Measurements from ENCODE around the gene KIAA1755.
A peak's percentile ranks its signal among the peaks of the same experiment; 100 is the strongest.
"Not testable (repeated sequence)": the region's sequence is repeated elsewhere in the genome, so short reads cannot be mapped to it uniquely, and the experiment has no call there.

KIAA1755 gene

GRCh38 chr20:38258545-38259215, 1.9 kb downstream of the KIAA1755 start:
- DNase-seq, result no peak

- DNase-seq, result no peak
These were observed 3.6 kb downstream of the KIAA1755 start for GRCh38 chr20:38256966-38257365.

- no peak for DNase-seq
These were observed 4.5 kb downstream of the KIAA1755 start for GRCh38 chr20:38256021-38256420.

- no peak for DNase-seq
These were observed 5.1 kb downstream of the KIAA1755 start for GRCh38 chr20:38255393-38255792.

- not testable (repeated sequence) for DNase-seq
These were observed 5.9 kb downstream of the KIAA1755 start for GRCh38 chr20:38254621-38255020.

- no peak for DNase-seq
These were observed 7.0 kb downstream of the KIAA1755 start for GRCh38 chr20:38253571-38253970.

GRCh38 chr20:38252292-38253288, 7.9 kb downstream of the KIAA1755 start:
- DNase-seq, result no peak

- not testable (repeated sequence) for DNase-seq
These were observed 9.1 kb downstream of the KIAA1755 start for GRCh38 chr20:38251441-38251840.

- no peak for DNase-seq
These were observed 9.9 kb downstream of the KIAA1755 start for GRCh38 chr20:38250609-38251008.

- DNase-seq, result no peak
These were observed 10.8 kb downstream of the KIAA1755 start for GRCh38 chr20:38249536-38250310.

- DNase-seq, result no peak
These were observed 12.4 kb downstream of the KIAA1755 start for GRCh38 chr20:38248133-38248532.

- not testable (repeated sequence) for DNase-seq
These were observed 12.8 kb downstream of the KIAA1755 start for GRCh38 chr20:38247725-38248124.

GRCh38 chr20:38247166-38247509, 13.4 kb downstream of the KIAA1755 start:
- DNase-seq, result no peak

GRCh38 chr20:38246357-38247165, 14.0 kb downstream of the KIAA1755 start:
- no peak for DNase-seq

GRCh38 chr20:38245753-38246152, 14.8 kb downstream of the KIAA1755 start:
- no peak for DNase-seq

- DNase-seq, result no peak
These were observed 16.9 kb downstream of the KIAA1755 start for GRCh38 chr20:38243709-38244020.

- peak; percentile 16 for DNase-seq
These were observed 17.5 kb downstream of the KIAA1755 start for GRCh38 chr20:38242848-38243708.

GRCh38 chr20:38241201-38241600, 19.3 kb downstream of the KIAA1755 start:
- no peak for DNase-seq

GRCh38 chr20:38239441-38239840, 21.1 kb downstream of the KIAA1755 start:
- DNase-seq, result no peak

GRCh38 chr20:38238829-38239228, 21.7 kb downstream of the KIAA1755 start:
- no peak for DNase-seq

GRCh38 chr20:38237381-38237780, 23.2 kb downstream of the KIAA1755 start:
- DNase-seq, result no peak
